GM12878 (cell line): ENCODE results near the gene PRKCE. TPM values are rescaled to one million over a fixed set of nuclear protein-coding genes. Genes with fewer than 3 reads are reported as not detected.

Experiments
- ATAC-seq: fragments of 200-7000 bp; cut with Tn5 transposase; 3 replicates; pipeline ENCODE4 v1.9.1; 2020; ENCODE audit warnings: mild to moderate bottlenecking, moderate library complexity
- BruUV-seq: library from RNA; stranded (reverse); fragments of 400-500 nt; replicated peaks from 2 replicates; lab custom pipeline; 2021; lab: Mats Ljungman, UMichigan
- CTCF ChIA-PET: fragments of 300-600 bp; sonication (Branson Sonifier 250); formaldehyde crosslinking; extraction: SDS; loops from one replicate; lab custom pipeline; 2021; ENCODE audit warnings: inconsistent platforms; lab: Yijun Ruan, JAX
- POLR2A ChIA-PET: fragments of 350-600 bp; formaldehyde crosslinking; extraction: SDS; loops from one replicate; lab custom pipeline; 2021; ENCODE audit warnings: inconsistent platforms; lab: Charles Lee
- RAD21 ChIA-PET: fragments of 300-600 bp; sonication (Branson Sonifier 250); formaldehyde crosslinking; loops from one replicate; lab custom pipeline; 2023; ENCODE audit warnings: antibody characterized with exemption; ENCODE audit not compliant: unreplicated experiment; lab: Charles Lee
- SMC1A ChIA-PET: fragments of 300-600 bp; sonication (Branson Sonifier 250); formaldehyde crosslinking; loops from one replicate; lab custom pipeline; 2023; ENCODE audit not compliant: unreplicated experiment, uncharacterized antibody; lab: Charles Lee
- DNase-seq: peaks from one replicate; pipeline ENCODE4 v3.0.0-alpha.2; 2011; ENCODE audit warnings: low read depth, low spot score
- FAIRE-seq: peaks from 3 replicates; lab custom pipeline; 2011; peaks lifted over from hg19 to GRCh38; lab: Jason Lieb, UNC
- H2AFZ ChIP-seq: 2 replicates; pipeline ENCODE4 v1.6.0; 2011; ENCODE audit warnings: low read depth, low read length, control low read depth; ENCODE audit not compliant: control insufficient read depth
- H3K27ac ChIP-seq: 2 replicates; pipeline ENCODE4 v1.5.1; 2011; ENCODE audit warnings: control low read depth; ENCODE audit not compliant: control insufficient read depth, insufficient read depth
- H3K27me3 ChIP-seq, 2 experiments: replicated peaks in 1 of 2; 2 replicates each; pipeline versions ENCODE4 v1.6.0 to v1.6.1; 2011; ENCODE audit warnings: low read length in 1 of 2; ENCODE audit not compliant: control insufficient read depth in 2 of 2, insufficient read depth in 2 of 2
- H3K36me3 ChIP-seq, 2 experiments: 2 replicates each; pipeline ENCODE4 v1.5.1; 2011; ENCODE audit warnings: low read length in 1 of 2; ENCODE audit not compliant: control insufficient read depth in 2 of 2, insufficient read depth in 2 of 2
- H3K4me1 ChIP-seq: 2 replicates; pipeline ENCODE4 v1.6.1; 2011; ENCODE audit warnings: mild to moderate bottlenecking, low read length, moderate library complexity, mixed read lengths; ENCODE audit not compliant: control insufficient read depth, insufficient read depth
- H3K4me2 ChIP-seq: 2 replicates; pipeline ENCODE4 v1.6.0; 2011; ENCODE audit warnings: control low read depth; ENCODE audit not compliant: control insufficient read depth, insufficient read depth
- H3K4me3 ChIP-seq: fragments of 200-600 bp; sonication (generic); 2 replicates; pipeline ENCODE4 v1.5.1; 2016
- H3K79me2 ChIP-seq: 2 replicates; pipeline ENCODE4 v1.6.0; 2011; ENCODE audit warnings: low read length; ENCODE audit not compliant: control insufficient read depth, insufficient read depth
- H3K9ac ChIP-seq: 2 replicates; pipeline ENCODE4 v1.8.0; 2011; ENCODE audit warnings: low read length, control low read depth, mixed read lengths; ENCODE audit not compliant: control insufficient read depth, insufficient read depth
- H3K9me3 ChIP-seq: replicated peaks from 3 replicates; pipeline ENCODE4 v1.5.1; 2011; ENCODE audit warnings: mild to moderate bottlenecking, low read length; ENCODE audit not compliant: control insufficient read depth, insufficient read depth
- H4K20me1 ChIP-seq: 2 replicates; pipeline ENCODE4 v1.6.0; 2011; ENCODE audit not compliant: control insufficient read depth, insufficient read depth
- ASH2L ChIP-seq: fragments of 300-600, 200-600 bp; sonication (generic); IDR thresholded peaks from 2 replicates; pipeline ENCODE4 v1.6.1; 2017; ENCODE audit warnings: low read depth, mild to moderate bottlenecking, borderline replicate concordance
- BHLHE40 ChIP-seq, 2 experiments: fragments of 450-650 bp in 1 of 2; IDR thresholded peaks; 2 replicates each; pipeline ENCODE4 v1.6.1; 2011 to 2017; ENCODE audit warnings: low read depth in 2 of 2, borderline replicate concordance in 1 of 2, improper control_type of control experiment in 1 of 2, low read length in 1 of 2, mild to moderate bottlenecking in 1 of 2
- E2F4 ChIP-seq: IDR thresholded peaks from 2 replicates; pipeline ENCODE4 v1.6.1; 2012; ENCODE audit warnings: low read depth, low read length, improper control_type of control experiment
- FOS ChIP-seq: IDR thresholded peaks from 3 replicates; pipeline ENCODE4 v1.6.1; 2011; ENCODE audit warnings: borderline replicate concordance; ENCODE audit not compliant: insufficient read length; ENCODE audit errors: extremely low read depth
- HDAC6 ChIP-seq: fragments of 200-600 bp; sonication (generic); IDR thresholded peaks from one replicate; pipeline ENCODE4 v1.8.0; 2017; ENCODE audit warnings: antibody characterized with exemption; ENCODE audit not compliant: unreplicated experiment
- HSF1 ChIP-seq: fragments of 150-350 bp; IDR thresholded peaks from 2 replicates; pipeline ENCODE4 v1.6.1; 2014; ENCODE audit warnings: mild to moderate bottlenecking, low read depth, low read length
- IKZF2 ChIP-seq, 2 experiments: fragments of 450-650 bp; IDR thresholded peaks; 2 replicates each; pipeline ENCODE4 v1.6.1; 2017; ENCODE audit warnings: mild to moderate bottlenecking in 2 of 2, moderate library complexity in 2 of 2
- IRF3 ChIP-seq: fragments of 450-650 bp; IDR thresholded peaks from 2 replicates; pipeline ENCODE4 v1.6.1; 2014; ENCODE audit warnings: mild to moderate bottlenecking
- MTA3 ChIP-seq: IDR thresholded peaks from 2 replicates; pipeline ENCODE4 v1.6.1; 2012; ENCODE audit warnings: low read length, inconsistent platforms, borderline replicate concordance
- MYC ChIP-seq: IDR thresholded peaks from 2 replicates; pipeline ENCODE4 v1.6.1; 2011; ENCODE audit warnings: mild to moderate bottlenecking, low read length, moderate library complexity, inconsistent platforms; ENCODE audit not compliant: insufficient read depth, insufficient replicate concordance, insufficient read length, severe bottlenecking
- PAX5 ChIP-seq: IDR thresholded peaks from 2 replicates; pipeline ENCODE4 v1.6.1; 2011; ENCODE audit warnings: low read depth, low read length, borderline replicate concordance
- RAD21 ChIP-seq: IDR thresholded peaks from 2 replicates; pipeline ENCODE4 v1.6.1; 2011; ENCODE audit warnings: mild to moderate bottlenecking, low read depth, low read length, moderate library complexity; ENCODE audit not compliant: insufficient read depth
- RAD51 ChIP-seq: fragments of 450-650 bp; IDR thresholded peaks from 2 replicates; pipeline ENCODE4 v1.6.1; 2016; ENCODE audit warnings: moderate library complexity, mild to moderate bottlenecking, inconsistent platforms
- REST ChIP-seq: IDR thresholded peaks from 2 replicates; pipeline ENCODE4 v1.6.1; 2012; ENCODE audit warnings: mild to moderate bottlenecking, low read depth, low read length
- RFX5 ChIP-seq: IDR thresholded peaks from 2 replicates; pipeline ENCODE4 v1.6.1; 2011; ENCODE audit warnings: low read depth, low read length, improper control_type of control experiment
- ZNF217 ChIP-seq: fragments of 450-650 bp; IDR thresholded peaks from 2 replicates; pipeline ENCODE4 v1.6.1; 2017; ENCODE audit warnings: antibody characterized with exemption, mild to moderate bottlenecking
- WGBS: methylation state at CpG from one replicate; pipeline ENCODE4 v1.1.6; 2016; ENCODE audit warnings: low lambda C conversion rate; ENCODE audit not compliant: insufficient replicate concordance, insufficient coverage; ENCODE audit errors: missing lambda C conversion rate; 5-methylcytosine and 5-hydroxymethylcytosine counted together
- in situ Hi-C: fragments of 300-500 bp; cut with MboI; formaldehyde crosslinking; loops from 9 replicates; pipeline ENCODE4 v1.14.3; 2018; ENCODE audit warnings: mixed read lengths
- intact Hi-C: fragments of 100-400 bp; cut with micrococcal nuclease; formaldehyde crosslinking; loops from one replicate; pipeline ENCODE4 v1.14.2; 2022; ENCODE audit not compliant: unreplicated experiment
- polyA plus RNA-seq, 11 experiments: library from polyadenylated mRNA; depleted of rRNA in 4 of 11; unstranded in 6 of 11; stranded (reverse) in 5 of 11; fragments of >200 nt; fragmentation: Nextera tagmentation in 4 of 11; fragmentation: Illumina TruSeq in 1 of 11; extraction: Ambion mirVana in 4 of 11; extraction: Trizol in 1 of 11; gene quantifications; 1 replicate in 1 of 11; 2 replicates in 10 of 11; pipeline versions ENCODE4 v1.2.1 to v1.2.3, GENCODE V29; 2011 to 2016; ENCODE audit warnings: inconsistent platforms in 2 of 11, missing spikeins in 2 of 11, low read depth in 1 of 11
- total RNA-seq, 4 experiments: library from RNA; depleted of rRNA in 3 of 4; stranded (reverse); fragments of >200 nt in 3 of 4; fragmentation: Illumina TruSeq in 1 of 4; extraction: Trizol in 1 of 4; gene quantifications; 2 replicates each; pipeline versions ENCODE4 v1.2.1 to v1.2.3, GENCODE V29; 2013 to 2021

The PRKCE gene
- total and polyA plus RNA-seq, 10 of the 15 experiments (the other 5 are each of a cell fraction or from before 2014, with no cell fraction given), result 2.6 to 28.2 (median 11.3) TPM

GRCh38 chr2:45605116-45605515, 46.4 kb upstream of the PRKCE start:
- RAD21 ChIA-PET, result interaction anchor here (0.6 kb wide), 1 partner anchor 25 kb away, joined by 3 read pairs; no protein-coding TSS in a partner anchor
- peaks cover 28% of the 10 kb centered on the region for H3K79me2 ChIP-seq
- in situ Hi-C loops, result no loop called here

More at GRCh38 chr2:45605116-45605515, 46.4 kb upstream of the PRKCE start:
- no peaks in the 10 kb centered on the region for H3K27me3 ChIP-seq
- H3K27ac ChIP-seq, result no peak overlapping the region
- H2AFZ ChIP-seq, result no peak overlapping the region
- H3K36me3 ChIP-seq, result peaks cover 3 to 17% of the 10 kb centered on the region in 2 experiments; a peak in 3 of 4 replicates
- no peak for FAIRE-seq
- H3K4me2 ChIP-seq, result no peak overlapping the region
- CTCF ChIA-PET, result interaction anchor here (0.7 kb wide), 1 partner anchor 110 kb away, joined by 4 read pairs; no protein-coding TSS in a partner anchor
- no peak overlapping the region for H3K9ac ChIP-seq
- no peak for ATAC-seq
- H4K20me1 ChIP-seq, result peaks cover 2% of the 10 kb centered on the region; the same call in 1 of the 2 replicates
- H3K4me1 ChIP-seq, result peaks cover 2% of the 10 kb centered on the region; the same call in 1 of the 2 replicates
- no peaks in the 10 kb centered on the region for H3K9me3 ChIP-seq
- SMC1A ChIA-PET, result interaction anchor here (0.8 to 1.4 kb wide), 3 partner anchors 9 to 29 kb away, joined by 3 to 6 read pairs (median 4); no protein-coding TSS in a partner anchor
- BruUV-seq, result no TSS peak
- intact Hi-C loops, result no loop called here
- TF ChIP-seq IKZF2 (IDR thresholded peaks at IDR 0.05) (no peak), HSF1 (no peak), RAD21 (no peak), BHLHE40 (IDR thresholded peaks at IDR 0.05; ENCODE audit: borderline replicate concordance in 1 of 2, low read depth in 2 of 2, low read length in 1 of 2) (no peak), PAX5 (no peak), RAD51 (no peak), ASH2L (no peak), IRF3 (no peak), FOS (no peak), ZNF217 (no peak), MTA3 (no peak), HDAC6 (no peak), MYC (no peak), RFX5 (no peak), REST (no peak), E2F4 (no peak)
- no peak for DNase-seq
- POLR2A ChIA-PET, result no interaction called here
- H3K4me3 ChIP-seq, result no peak overlapping the region
- WGBS, result 94% methylated on average over 2 of the region's 2 CpGs
